GM23338 (cell line): ENCODE measurements around the gene GJA4.
"Not testable (repeated sequence)": the region's sequence is repeated elsewhere in the genome, so short reads cannot be mapped to it uniquely, and the experiment has no call there.

ENCODE experiments used
- CREB1 ChIP-seq: fragments of 250-450 bp; sonication (Bioruptor Pico); IDR thresholded peaks from 2 replicates; pipeline ENCODE4 v1.5.0; 2020; ENCODE audit warnings: low read depth, mild to moderate bottlenecking, moderate library complexity
- EZH2 ChIP-seq: fragments of 200-600 bp; sonication (generic); IDR thresholded peaks from one replicate; pipeline ENCODE4 v1.8.0; 2017; ENCODE audit warnings: antibody characterized with exemption, mild to moderate bottlenecking, low read depth; ENCODE audit not compliant: unreplicated experiment
- EZH2phosphoT487 ChIP-seq: fragments of 200-600 bp; sonication (generic); IDR thresholded peaks from one replicate; pipeline ENCODE4 v1.8.1; 2018; ENCODE audit warnings: antibody characterized with exemption; ENCODE audit not compliant: unreplicated experiment
- JUNB ChIP-seq: IDR thresholded peaks from one replicate; pipeline ENCODE4 v1.6.1; 2016; ENCODE audit warnings: antibody characterized with exemption; ENCODE audit not compliant: unreplicated experiment
- POLR2AphosphoS5 ChIP-seq: IDR thresholded peaks from 2 replicates; pipeline ENCODE4 v1.6.1; 2016; ENCODE audit warnings: antibody characterized with exemption, low read depth
- STAT1 ChIP-seq: IDR thresholded peaks from one replicate; pipeline ENCODE4 v1.6.1; 2016; ENCODE audit warnings: antibody characterized with exemption; ENCODE audit not compliant: unreplicated experiment
- ZNF114 ChIP-seq: fragments of 250-450 bp; sonication (Bioruptor Pico); IDR thresholded peaks from 2 replicates; pipeline ENCODE4 v1.5.0; 2020; ENCODE audit warnings: mild to moderate bottlenecking, moderate library complexity
- TF ChIP-seq, protein P1 (sequence below), 2 experiments: fragments of 200-600 bp in 1 of 2; sonication (generic) in 1 of 2; conservative IDR thresholded peaks; 2 replicates each; pipeline versions ENCODE4 v1.5.1 to v1.6.1; 2016 to 2017; ENCODE audit warnings: antibody characterized with exemption in 2 of 2, low read depth in 2 of 2, mild to moderate bottlenecking in 2 of 2, moderate library complexity in 1 of 2
- TF ChIP-seq, protein P2 (sequence below): IDR thresholded peaks from one replicate; pipeline ENCODE4 v1.6.1; 2018; ENCODE audit warnings: antibody characterized with exemption; ENCODE audit not compliant: unreplicated experiment
- TF ChIP-seq, protein P3 (sequence below): IDR thresholded peaks from 2 replicates; pipeline ENCODE4 v1.6.1; 2016; ENCODE audit warnings: antibody characterized with exemption

DNA sequence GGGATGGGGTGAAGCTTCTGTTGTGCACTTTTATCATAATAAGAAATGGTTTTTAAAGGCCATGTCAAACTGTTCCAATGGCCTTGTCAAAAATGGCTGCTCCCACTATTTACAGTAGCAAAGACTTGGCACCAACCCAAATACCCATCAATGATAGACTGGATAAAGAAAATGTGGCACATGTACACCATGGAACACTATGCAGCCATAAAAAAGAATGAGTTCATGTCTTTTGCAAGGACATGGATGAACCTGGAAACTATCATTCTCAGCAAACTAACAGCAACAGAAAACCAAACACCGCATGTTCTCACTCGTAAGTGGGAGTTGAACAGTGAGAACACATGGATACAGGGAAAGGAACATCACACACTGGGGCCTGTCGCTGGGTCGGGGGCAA lies 19.7 kb upstream of the GJA4 start:
- TF ChIP-seq, protein P1, sequence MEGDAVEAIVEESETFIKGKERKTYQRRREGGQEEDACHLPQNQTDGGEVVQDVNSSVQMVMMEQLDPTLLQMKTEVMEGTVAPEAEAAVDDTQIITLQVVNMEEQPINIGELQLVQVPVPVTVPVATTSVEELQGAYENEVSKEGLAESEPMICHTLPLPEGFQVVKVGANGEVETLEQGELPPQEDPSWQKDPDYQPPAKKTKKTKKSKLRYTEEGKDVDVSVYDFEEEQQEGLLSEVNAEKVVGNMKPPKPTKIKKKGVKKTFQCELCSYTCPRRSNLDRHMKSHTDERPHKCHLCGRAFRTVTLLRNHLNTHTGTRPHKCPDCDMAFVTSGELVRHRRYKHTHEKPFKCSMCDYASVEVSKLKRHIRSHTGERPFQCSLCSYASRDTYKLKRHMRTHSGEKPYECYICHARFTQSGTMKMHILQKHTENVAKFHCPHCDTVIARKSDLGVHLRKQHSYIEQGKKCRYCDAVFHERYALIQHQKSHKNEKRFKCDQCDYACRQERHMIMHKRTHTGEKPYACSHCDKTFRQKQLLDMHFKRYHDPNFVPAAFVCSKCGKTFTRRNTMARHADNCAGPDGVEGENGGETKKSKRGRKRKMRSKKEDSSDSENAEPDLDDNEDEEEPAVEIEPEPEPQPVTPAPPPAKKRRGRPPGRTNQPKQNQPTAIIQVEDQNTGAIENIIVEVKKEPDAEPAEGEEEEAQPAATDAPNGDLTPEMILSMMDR (conservative IDR thresholded peaks at IDR 0.05; ENCODE audit: low read depth in 2 of 2), result not testable (repeated sequence)
- TF ChIP-seq EZH2; STAT1; JUNB; EZH2phosphoT487; POLR2AphosphoS5; ZNF114 (CRISPR knock-in tag); CREB1 (CRISPR knock-in tag): not testable (repeated sequence)
- TF ChIP-seq, protein P2, sequence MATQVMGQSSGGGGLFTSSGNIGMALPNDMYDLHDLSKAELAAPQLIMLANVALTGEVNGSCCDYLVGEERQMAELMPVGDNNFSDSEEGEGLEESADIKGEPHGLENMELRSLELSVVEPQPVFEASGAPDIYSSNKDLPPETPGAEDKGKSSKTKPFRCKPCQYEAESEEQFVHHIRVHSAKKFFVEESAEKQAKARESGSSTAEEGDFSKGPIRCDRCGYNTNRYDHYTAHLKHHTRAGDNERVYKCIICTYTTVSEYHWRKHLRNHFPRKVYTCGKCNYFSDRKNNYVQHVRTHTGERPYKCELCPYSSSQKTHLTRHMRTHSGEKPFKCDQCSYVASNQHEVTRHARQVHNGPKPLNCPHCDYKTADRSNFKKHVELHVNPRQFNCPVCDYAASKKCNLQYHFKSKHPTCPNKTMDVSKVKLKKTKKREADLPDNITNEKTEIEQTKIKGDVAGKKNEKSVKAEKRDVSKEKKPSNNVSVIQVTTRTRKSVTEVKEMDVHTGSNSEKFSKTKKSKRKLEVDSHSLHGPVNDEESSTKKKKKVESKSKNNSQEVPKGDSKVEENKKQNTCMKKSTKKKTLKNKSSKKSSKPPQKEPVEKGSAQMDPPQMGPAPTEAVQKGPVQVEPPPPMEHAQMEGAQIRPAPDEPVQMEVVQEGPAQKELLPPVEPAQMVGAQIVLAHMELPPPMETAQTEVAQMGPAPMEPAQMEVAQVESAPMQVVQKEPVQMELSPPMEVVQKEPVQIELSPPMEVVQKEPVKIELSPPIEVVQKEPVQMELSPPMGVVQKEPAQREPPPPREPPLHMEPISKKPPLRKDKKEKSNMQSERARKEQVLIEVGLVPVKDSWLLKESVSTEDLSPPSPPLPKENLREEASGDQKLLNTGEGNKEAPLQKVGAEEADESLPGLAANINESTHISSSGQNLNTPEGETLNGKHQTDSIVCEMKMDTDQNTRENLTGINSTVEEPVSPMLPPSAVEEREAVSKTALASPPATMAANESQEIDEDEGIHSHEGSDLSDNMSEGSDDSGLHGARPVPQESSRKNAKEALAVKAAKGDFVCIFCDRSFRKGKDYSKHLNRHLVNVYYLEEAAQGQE, result not testable (repeated sequence)
- TF ChIP-seq, protein P3, sequence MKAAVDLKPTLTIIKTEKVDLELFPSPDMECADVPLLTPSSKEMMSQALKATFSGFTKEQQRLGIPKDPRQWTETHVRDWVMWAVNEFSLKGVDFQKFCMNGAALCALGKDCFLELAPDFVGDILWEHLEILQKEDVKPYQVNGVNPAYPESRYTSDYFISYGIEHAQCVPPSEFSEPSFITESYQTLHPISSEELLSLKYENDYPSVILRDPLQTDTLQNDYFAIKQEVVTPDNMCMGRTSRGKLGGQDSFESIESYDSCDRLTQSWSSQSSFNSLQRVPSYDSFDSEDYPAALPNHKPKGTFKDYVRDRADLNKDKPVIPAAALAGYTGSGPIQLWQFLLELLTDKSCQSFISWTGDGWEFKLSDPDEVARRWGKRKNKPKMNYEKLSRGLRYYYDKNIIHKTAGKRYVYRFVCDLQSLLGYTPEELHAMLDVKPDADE, result not testable (repeated sequence)
